T-helper 2 cell treated with Interferon-gamma antibody and Interleukin-4, amounts not matched to agents 100 ng/mL and 5 ng/mL, for 36 hours (primary cell): ENCODE results near the gene CLSTN2. TPM values are rescaled to one million over a fixed set of nuclear protein-coding genes. Genes with fewer than 3 reads are reported as not detected.

Experiments
- intact Hi-C: fragments of 100-400 bp; cut with micrococcal nuclease; formaldehyde crosslinking; loops from one replicate; pipeline ENCODE4 v1.15.1; 2023
- total RNA-seq: library from RNA; stranded (reverse); gene quantifications from 2 replicates; pipeline ENCODE4 v1.2.3, GENCODE V29; 2022

CLSTN2 gene
- total RNA-seq, 1 donor from 2014 or later: not detected

DNA sequence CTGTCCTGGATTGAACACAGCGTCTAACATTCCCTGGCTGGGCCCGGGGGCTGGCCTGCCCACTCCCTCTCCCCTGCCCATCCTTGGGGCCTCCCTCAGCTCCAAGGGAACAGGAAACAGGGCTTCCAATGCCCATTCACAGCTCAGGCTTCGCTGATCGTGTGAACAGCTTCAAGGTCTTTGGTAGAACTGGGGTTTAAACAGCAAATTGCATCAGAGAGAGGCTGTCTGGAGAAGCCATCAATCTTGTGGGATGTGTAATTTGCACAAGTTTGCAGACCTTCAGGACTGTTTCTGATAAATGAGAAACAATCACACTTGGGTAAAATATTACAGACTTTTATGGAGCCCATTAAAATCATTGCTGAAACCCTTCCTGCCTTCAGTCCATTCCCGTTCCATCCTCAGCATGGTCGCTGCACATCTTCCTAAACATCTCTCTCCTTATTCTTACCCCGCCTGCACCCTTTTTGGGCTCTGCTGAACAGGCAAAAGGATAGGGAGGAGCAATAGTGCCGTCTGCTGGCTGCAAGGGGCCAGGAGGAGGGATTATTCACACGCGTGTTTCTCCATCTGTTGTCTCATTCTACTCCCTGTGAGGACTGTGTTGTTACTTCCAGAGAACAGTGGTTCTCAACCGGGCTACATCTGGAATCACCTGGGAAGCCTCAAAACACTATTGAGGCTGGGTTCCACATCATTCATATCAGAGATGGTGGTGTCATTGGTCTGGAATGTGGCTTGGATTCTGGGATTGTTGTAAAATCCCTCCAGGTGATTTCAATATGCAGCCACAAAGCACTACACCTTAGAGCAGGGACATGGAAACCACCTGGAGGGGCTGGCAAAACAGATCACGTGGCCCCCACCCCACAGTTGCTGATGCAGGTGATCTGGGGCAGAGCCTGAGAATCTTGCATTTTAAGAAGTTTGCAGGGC is 116.3 kb downstream of the CLSTN2 start:
- intact Hi-C loops: no loop called here

DNA sequence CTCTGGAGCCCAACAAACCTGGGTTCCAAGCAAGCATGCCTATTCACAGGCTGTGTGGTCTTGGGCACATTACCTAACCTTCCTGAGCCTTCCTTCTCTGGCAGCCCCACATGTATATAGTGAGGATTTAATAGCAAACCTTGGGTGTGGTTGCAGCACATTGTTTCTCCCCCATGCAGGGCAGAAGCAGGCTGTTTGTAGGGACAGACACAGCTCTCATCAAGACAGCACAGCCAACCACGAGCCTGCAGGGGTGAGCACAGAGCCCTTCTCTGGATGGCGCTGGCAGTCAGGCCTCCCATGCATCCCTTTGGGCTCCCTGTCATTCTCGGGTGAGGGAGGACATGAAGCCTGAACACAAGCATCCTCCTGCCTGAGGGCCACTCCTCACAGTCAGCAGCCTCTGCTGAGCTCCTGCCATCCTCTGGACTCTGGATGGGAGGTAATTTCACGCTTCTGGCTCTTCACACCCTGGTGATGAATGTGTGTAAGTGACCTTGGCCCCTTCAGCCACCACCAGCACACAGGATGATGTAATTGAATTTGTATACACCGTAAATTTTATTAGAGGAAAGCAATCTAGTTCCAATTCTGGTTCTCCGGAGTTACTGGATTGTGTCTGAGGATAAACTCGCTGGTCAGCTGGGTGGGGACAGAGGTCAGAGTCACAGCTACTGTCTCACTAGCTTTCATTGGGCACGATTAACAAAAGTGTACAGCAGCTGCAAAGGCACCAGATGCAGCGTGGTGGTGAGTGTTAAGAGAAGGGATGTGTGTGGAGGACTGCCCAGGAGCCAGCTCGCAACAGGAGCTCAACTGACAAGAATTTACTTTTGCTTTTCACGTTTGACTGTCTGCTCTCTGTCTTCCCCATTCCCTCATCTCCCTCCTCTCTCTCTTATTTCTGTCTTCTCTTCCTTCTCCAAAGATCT is 118.1 kb downstream of the CLSTN2 start:
- intact Hi-C loops: no loop called here

- intact Hi-C loops: no loop called here
Measured at GRCh38 chr3:140053794-140054193, 118.8 kb downstream of the CLSTN2 start.

DNA sequence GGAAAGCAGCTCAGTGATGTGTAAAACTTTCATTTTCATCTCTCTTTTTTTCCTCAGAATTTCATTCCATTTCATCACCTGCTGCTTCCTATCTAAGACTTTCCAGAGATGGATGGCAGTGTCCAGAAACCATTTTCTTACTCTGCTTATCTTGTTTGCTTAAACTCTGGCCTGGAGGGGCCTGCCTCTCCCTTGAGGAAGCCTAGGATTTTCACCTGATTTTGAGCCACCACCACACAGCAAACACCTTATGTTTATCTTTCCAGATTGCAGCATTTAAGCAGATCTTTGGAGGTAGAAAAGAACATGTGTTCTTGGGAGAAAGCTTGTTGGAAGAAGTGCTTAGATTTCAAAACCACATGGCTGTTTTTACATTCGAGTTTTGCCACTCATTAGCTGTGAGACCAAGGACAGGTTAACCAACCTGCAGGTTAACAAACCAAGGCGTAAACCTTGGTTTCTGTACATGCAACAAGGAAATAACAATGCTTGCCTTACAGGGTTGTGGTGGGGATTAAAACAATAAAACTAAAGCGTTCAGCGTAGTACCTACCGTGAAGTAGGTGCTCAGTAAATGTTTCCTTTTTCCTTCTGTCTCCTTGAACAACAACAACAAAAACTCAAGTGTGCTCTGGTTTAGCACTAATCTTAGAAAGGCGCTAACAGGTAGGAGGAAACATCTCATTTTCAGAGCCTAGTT is 120.3 kb downstream of the CLSTN2 start:
- intact Hi-C loops: no loop called here

- intact Hi-C loops: no loop called here
Measured at GRCh38 chr3:140056047-140056446, 121.1 kb downstream of the CLSTN2 start.

DNA sequence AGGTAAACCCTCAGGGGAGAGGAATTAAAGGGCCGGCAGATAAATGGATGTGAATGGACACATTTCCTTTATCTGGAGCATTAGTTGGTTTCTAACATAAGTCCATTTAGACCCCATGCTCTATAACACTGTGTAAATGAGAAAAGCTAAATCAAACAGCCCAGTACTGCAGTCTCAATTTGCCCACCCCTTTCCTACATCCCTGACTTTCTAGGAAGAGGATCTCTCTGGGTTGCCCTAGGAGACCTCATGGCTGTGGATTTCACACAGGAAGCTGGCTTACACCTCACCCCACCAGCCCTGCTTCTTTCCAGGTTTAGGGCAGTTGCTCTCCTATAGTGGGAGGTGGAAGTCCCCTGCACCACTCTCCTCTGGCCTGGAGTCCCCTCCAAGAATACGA is 126.2 kb downstream of the CLSTN2 start:
- intact Hi-C loops: no loop called here

DNA sequence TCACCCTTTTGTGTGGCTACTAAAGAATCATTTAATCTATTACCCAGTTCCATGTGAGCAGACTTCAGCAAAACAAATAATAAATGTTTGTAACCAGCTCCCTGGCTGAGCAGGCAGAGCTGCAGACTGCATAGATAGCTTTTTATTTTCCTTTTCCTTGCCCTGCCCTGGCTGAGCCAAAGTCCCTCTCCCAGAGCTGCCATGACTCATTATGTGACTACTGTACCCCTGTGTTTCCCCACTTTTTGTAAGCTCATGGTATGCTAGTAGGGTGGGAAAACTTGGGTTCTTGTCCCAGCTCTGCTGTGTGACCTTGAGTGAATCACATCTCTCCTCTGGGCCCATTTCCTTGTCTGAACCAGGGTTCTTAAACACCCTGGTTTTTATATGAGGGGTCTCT is 127.5 kb downstream of the CLSTN2 start:
- intact Hi-C loops: no loop called here

DNA sequence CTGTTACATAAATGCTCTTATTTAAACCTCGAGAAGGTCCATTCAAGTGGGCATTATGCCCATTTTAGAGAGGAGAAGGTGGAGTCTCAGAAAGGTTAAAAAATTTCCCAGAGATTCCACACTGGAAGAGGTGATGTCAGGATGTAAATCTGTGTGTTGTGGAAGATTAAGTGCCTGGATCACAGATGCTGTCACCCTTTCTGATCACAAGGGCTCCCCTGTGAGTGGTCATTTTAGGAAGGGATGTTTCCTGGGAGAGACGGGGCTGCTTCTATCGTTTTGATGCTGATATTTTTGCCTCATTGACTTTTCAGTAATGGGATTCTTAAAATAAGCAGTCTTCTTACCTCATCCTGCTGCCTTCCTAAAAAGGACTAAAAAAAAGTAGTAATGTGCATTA is 132.5 kb downstream of the CLSTN2 start:
- intact Hi-C loops: no loop called here

DNA sequence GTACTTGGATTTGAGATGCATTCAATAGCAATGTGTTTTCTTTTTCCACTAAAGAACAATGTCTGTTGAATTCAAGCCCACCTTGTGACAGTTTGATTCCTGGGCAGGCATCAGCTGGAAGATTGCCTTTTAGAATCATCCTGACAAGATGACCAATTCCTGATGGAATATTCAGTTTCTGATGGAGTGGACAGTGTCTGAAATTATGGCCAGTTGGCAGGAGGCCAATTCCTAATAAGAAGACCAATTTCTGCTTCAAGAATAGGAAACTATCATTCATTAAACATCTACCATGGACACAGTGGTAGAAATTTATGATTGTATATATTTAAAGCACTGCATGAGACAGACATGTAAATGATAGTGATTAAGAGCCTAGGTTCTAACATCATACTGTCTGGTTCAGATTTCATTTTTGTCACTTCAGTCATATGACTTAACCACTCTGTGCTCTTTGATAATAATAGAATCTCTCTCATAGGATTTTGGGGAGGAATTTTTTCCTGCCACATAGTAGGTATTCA is 133.6 kb downstream of the CLSTN2 start:
- intact Hi-C loops: no loop called here

DNA sequence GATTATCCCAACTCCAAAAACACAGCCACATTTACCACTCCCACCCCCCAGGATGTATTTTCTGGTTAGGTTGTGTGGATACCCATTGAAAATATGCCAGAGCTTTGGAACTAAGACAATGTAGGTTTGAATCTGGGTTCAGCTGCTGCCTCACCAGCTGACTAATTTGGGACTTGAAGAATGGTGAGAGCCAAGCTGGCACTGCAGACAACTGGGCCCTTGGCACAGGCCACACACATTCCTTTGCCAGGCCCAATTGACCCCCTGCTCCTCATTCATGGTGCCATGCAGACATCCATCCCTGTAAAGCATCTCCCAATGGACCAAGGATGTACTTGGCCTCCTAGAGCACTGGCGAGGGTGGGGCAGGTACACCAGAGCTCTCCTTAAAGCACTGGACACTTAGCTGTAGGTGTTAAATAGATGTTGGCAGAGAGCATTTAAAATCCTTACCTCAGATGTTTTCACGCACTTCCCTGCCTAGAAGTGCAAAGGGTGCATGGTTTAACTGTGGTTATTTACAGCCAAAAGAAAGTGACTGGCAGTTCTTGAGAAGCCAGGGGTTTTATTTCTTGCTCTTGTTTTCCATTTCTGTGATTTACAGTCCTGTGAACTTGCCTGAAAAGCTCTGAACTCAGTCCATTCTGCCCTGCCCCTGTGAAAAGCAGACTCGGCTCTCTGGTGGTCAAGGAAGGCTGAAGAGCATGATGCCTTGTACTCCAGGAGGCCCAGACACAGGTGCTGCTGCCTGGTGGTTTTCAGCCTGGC is 138.5 kb downstream of the CLSTN2 start:
- intact Hi-C loops: no loop called here

- intact Hi-C loops: no loop called here
Measured at GRCh38 chr3:140076552-140076951, 141.6 kb downstream of the CLSTN2 start.

- intact Hi-C loops: no loop called here
Measured at GRCh38 chr3:140077406-140077805, 142.4 kb downstream of the CLSTN2 start.

- intact Hi-C loops: no loop called here
Measured at GRCh38 chr3:140078343-140078742, 143.4 kb downstream of the CLSTN2 start.

- intact Hi-C loops: no loop called here
Measured at GRCh38 chr3:140078940-140079339, 144.0 kb downstream of the CLSTN2 start.

- intact Hi-C loops: no loop called here
Measured at GRCh38 chr3:140081887-140082286, 146.9 kb downstream of the CLSTN2 start.

- intact Hi-C loops: no loop called here
Measured at GRCh38 chr3:140085001-140085400, 150.0 kb downstream of the CLSTN2 start.

- intact Hi-C loops: no loop called here
Measured at GRCh38 chr3:140086642-140087041, 151.7 kb downstream of the CLSTN2 start.

DNA sequence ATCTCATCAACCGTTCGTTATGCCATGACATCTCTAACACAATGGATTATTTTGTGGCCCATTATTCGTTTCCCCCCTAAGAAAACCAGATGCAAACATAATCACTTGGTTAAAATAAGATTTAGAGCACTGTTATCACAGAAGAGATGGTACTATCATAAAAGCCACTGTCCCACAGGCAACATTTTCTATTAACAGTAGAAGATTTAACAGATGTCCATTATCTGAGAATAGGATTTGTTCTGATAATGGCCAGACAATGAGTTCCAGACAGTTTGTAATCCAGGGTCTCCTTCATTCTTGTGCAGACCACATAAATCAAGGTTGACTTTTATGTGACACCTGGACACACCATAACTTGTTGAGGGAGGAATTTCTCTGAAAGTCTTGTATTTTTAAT is 153.1 kb downstream of the CLSTN2 start:
- intact Hi-C loops: no loop called here

DNA sequence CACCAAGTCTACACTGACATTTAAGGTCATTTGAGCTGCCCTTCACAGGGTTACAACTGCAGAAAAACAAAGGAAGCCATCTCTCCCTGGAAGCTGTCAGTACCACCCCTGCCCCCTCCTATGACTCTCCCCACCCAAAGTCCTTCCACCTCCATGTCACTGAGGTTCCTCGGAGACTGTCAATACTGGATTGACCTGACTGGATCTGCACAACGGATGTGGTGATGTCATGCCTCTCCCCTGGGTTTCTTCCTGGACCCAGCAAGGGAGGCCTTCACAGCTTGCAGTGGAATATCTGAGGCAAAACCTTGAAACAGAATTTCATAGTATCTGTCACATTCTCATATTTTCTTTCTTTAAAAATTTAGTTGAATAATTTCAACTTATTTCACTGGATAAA is 153.5 kb downstream of the CLSTN2 start:
- intact Hi-C loops: no loop called here

DNA sequence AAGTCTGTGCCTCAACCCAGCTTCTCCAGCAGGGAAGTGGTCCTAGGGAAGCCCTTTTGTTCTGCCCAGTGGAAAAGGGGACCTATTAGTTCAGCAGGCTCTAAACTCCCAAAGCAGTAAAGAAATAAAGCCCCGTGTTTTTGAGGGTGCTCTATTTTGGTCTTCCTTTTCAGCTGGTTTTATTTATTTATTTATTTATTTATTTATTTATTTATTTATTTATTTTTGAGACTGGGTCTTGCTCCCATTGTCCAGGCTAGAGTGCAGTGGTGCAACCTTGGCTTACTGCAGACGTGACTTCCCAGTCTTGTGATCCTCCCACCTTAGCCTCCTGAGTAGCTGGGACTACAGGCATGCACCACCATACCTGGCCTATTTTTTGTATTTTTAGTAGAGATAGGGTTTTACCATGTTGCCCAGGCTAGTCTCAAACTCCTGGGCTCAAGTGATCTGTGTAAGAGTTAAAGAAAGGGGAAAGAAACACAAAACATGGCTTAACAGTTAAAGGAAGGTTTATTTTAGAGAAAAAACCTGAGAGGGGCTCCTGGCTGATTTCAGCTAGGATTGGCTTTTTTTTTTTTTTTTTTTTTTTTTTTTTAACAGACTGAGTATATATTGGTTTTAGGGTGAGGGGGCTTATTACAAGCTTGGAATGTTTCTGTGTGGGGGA is 154.6 kb downstream of the CLSTN2 start:
- intact Hi-C loops: no loop called here
